ENCODE data around the gene RNF135.

The RNF135 gene

DNA sequence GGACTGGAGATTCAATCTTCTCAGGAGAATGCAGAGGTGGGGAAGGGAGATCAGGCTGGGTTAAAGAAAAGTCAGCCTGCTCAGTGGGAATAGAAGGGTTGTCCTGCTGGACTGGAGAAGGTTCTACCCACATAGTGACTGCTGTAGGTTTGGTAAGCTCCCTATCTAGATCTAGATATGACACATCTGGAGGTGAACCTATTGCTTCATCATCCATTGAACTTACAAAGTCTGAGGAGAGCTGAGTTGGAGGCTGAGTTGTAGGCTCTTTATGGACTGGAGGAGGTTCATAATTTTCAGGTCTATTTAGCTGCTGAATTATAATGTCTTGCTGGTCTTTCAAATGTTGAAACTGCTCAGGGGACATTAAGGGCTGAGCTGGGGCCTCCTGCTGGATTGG lies 77.9 kb downstream of the RNF135 start:
- in situ Hi-C loops (cut with MboI; ENCODE audit: low pct_unique_long_range_greater_than_20kb, low sequenced_read_pairs, unreplicated experiment): no loop called here
- TF ChIP-seq, protein P1, sequence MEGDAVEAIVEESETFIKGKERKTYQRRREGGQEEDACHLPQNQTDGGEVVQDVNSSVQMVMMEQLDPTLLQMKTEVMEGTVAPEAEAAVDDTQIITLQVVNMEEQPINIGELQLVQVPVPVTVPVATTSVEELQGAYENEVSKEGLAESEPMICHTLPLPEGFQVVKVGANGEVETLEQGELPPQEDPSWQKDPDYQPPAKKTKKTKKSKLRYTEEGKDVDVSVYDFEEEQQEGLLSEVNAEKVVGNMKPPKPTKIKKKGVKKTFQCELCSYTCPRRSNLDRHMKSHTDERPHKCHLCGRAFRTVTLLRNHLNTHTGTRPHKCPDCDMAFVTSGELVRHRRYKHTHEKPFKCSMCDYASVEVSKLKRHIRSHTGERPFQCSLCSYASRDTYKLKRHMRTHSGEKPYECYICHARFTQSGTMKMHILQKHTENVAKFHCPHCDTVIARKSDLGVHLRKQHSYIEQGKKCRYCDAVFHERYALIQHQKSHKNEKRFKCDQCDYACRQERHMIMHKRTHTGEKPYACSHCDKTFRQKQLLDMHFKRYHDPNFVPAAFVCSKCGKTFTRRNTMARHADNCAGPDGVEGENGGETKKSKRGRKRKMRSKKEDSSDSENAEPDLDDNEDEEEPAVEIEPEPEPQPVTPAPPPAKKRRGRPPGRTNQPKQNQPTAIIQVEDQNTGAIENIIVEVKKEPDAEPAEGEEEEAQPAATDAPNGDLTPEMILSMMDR (IDR thresholded peaks at IDR 0.05; ENCODE audit: extremely low read depth, insufficient read depth, missing control alignments): no peak
- DNase-seq (ENCODE audit: low spot score): no peak
